Ovary (tissue), 3 donors: ENCODE results near the gene DPP3.

ENCODE experiments used
- CTCF ChIP-seq, 3 donors: fragments of 450-650 bp in 2 of 3; fragments of 200-600 bp in 1 of 3; IDR thresholded peaks; one replicate each; pipeline versions ENCODE4 v1.5.1 to v1.8.0; 2016 to 2022; ENCODE audit warnings: antibody characterized with exemption in 3 of 3, mild to moderate bottlenecking in 1 of 3
- EP300 ChIP-seq: sonication (generic); formaldehyde crosslinking; IDR thresholded peaks from one replicate; pipeline ENCODE4 v1.6.1; 2017; ENCODE audit warnings: antibody characterized with exemption
- POLR2A ChIP-seq: fragments of 450-650 bp; IDR thresholded peaks from one replicate; pipeline ENCODE4 v1.6.1; 2017; ENCODE audit warnings: antibody characterized with exemption, mild to moderate bottlenecking, moderate library complexity
- donor health status: DM: no; HTN: no; CAD: no.

DNA sequence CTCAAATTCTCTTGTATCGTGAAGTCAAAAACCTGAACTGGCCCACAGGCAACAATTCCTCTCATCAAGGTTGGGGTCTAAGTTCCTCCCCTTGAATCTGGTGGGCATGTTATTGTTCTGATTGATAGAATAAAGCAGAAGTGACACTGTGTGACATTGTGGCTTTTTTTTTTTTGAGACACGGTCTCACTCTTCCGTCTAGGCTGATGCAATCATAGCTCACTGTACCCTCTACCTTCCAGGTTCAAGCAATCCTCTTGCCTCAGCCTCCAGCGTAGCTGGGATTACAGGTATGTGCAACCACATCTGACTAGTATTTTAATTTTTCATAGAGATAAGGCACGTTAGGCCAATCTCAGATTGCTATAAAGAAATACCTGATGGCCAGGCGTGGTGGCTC is 22.4 kb upstream of the DPP3 start:
- TF ChIP-seq CTCF (IDR thresholded peaks at IDR 0.05) (no peak), POLR2A (no peak), EP300 (no peak)
